GM12878 (cell line): ENCODE data around the gene PDPK1. TPM values are rescaled to one million over a fixed set of nuclear protein-coding genes. Genes with fewer than 3 reads are reported as not detected.
A peak's percentile ranks its signal among the peaks of the same experiment; 100 is the strongest.

ENCODE experiments used
- ATF2 ChIP-seq: IDR thresholded peaks from 2 replicates; pipeline ENCODE4 v1.6.1; 2012; ENCODE audit warnings: low read length, inconsistent platforms
- BCL11A ChIP-seq: IDR thresholded peaks from 2 replicates; pipeline ENCODE4 v1.6.1; 2011; ENCODE audit warnings: low read depth, low read length
- CTCF ChIP-seq, 3 experiments: IDR thresholded peaks in 2 of 3; conservative IDR thresholded peaks in 1 of 3; 2 replicates each; pipeline ENCODE4 v1.5.1; 2011; ENCODE audit warnings: low read depth in 3 of 3, low read length in 3 of 3, mild to moderate bottlenecking in 3 of 3, control low read depth in 2 of 3, moderate library complexity in 2 of 3, inconsistent platforms in 1 of 3, mixed read lengths in 1 of 3; ENCODE audit not compliant: control insufficient read depth in 2 of 3, insufficient read depth in 1 of 3; ENCODE audit errors: extremely low read depth in 1 of 3
- EZH2 ChIP-seq: IDR thresholded peaks from 2 replicates; pipeline ENCODE4 v1.6.1; 2012; ENCODE audit warnings: low read depth, mild to moderate bottlenecking, control low read depth, inconsistent platforms, low read length, borderline replicate concordance; ENCODE audit not compliant: control insufficient read depth
- FOS ChIP-seq: IDR thresholded peaks from 3 replicates; pipeline ENCODE4 v1.6.1; 2011; ENCODE audit warnings: borderline replicate concordance; ENCODE audit not compliant: insufficient read length; ENCODE audit errors: extremely low read depth
- IRF5 ChIP-seq: fragments of 450-650 bp; IDR thresholded peaks from 2 replicates; pipeline ENCODE4 v1.6.1; 2017; ENCODE audit warnings: borderline replicate concordance
- KAT2A ChIP-seq: conservative IDR thresholded peaks from 2 replicates; pipeline ENCODE4 v1.6.1; 2011; ENCODE audit warnings: low read depth, low read length; ENCODE audit not compliant: control insufficient read depth
- NR2C2 ChIP-seq: IDR thresholded peaks from 2 replicates; pipeline ENCODE4 v1.6.1; 2011; ENCODE audit warnings: borderline replicate concordance, low read depth; ENCODE audit not compliant: control insufficient read depth, insufficient read length
- PAX5 ChIP-seq: IDR thresholded peaks from 2 replicates; pipeline ENCODE4 v1.6.1; 2011; ENCODE audit warnings: low read depth, low read length, borderline replicate concordance
- POLR2A ChIP-seq: IDR thresholded peaks from 2 replicates; pipeline ENCODE4 v1.6.1; 2011; ENCODE audit warnings: low read depth, mild to moderate bottlenecking, low read length
- RELB ChIP-seq: fragments of 450-650 bp; IDR thresholded peaks from 2 replicates; pipeline ENCODE4 v1.6.1; 2017; ENCODE audit warnings: low read depth, mild to moderate bottlenecking, moderate library complexity
- SMAD5 ChIP-seq: IDR thresholded peaks from 2 replicates; pipeline ENCODE4 v1.6.1; 2016; ENCODE audit warnings: antibody characterized with exemption, low read depth
- SP1 ChIP-seq: IDR thresholded peaks from one replicate; pipeline ENCODE4 v1.6.1; 2011; ENCODE audit warnings: low read depth, low read length
- SRF ChIP-seq, 2 experiments: IDR thresholded peaks; 2 replicates each; pipeline ENCODE4 v1.6.1; 2011; ENCODE audit warnings: low read depth in 2 of 2, low read length in 2 of 2, mild to moderate bottlenecking in 1 of 2, moderate library complexity in 1 of 2
- TBL1XR1 ChIP-seq: IDR thresholded peaks from 2 replicates; pipeline ENCODE4 v1.6.1; 2012; ENCODE audit warnings: low read depth, low read length, improper control_type of control experiment
- USF1 ChIP-seq: IDR thresholded peaks from 2 replicates; pipeline ENCODE4 v1.6.1; 2011; ENCODE audit warnings: borderline replicate concordance, low read depth, mild to moderate bottlenecking, moderate library complexity, mixed read lengths, low read length; ENCODE audit not compliant: insufficient read depth; ENCODE audit errors: extremely low read length
- ZNF592 ChIP-seq: fragments of 450-650 bp; IDR thresholded peaks from 2 replicates; pipeline ENCODE4 v1.6.1; 2017; ENCODE audit warnings: mild to moderate bottlenecking, moderate library complexity
- ZSCAN29 ChIP-seq: fragments of 450-650 bp; IDR thresholded peaks from 2 replicates; pipeline ENCODE4 v1.6.1; 2017; ENCODE audit warnings: mild to moderate bottlenecking, moderate library complexity
- polyA plus RNA-seq, 11 experiments: library from polyadenylated mRNA; depleted of rRNA in 4 of 11; unstranded in 6 of 11; stranded (reverse) in 5 of 11; fragments of >200 nt; fragmentation: Nextera tagmentation in 4 of 11; fragmentation: Illumina TruSeq in 1 of 11; extraction: Ambion mirVana in 4 of 11; extraction: Trizol in 1 of 11; gene quantifications; 1 replicate in 1 of 11; 2 replicates in 10 of 11; pipeline versions ENCODE4 v1.2.1 to v1.2.3, GENCODE V29; 2011 to 2016; ENCODE audit warnings: inconsistent platforms in 2 of 11, missing spikeins in 2 of 11, low read depth in 1 of 11
- total RNA-seq, 4 experiments: library from RNA; depleted of rRNA in 3 of 4; stranded (reverse); fragments of >200 nt in 3 of 4; fragmentation: Illumina TruSeq in 1 of 4; extraction: Trizol in 1 of 4; gene quantifications; 2 replicates each; pipeline versions ENCODE4 v1.2.1 to v1.2.3, GENCODE V29; 2013 to 2021

Gene PDPK1
- total and polyA plus RNA-seq, 10 of the 15 experiments (the other 5 are each of a cell fraction or from before 2014, with no cell fraction given) = 3.9 to 41.3 (median 25.5) TPM

- no peak for TF ChIP-seq SRF (IDR thresholded peaks at IDR 0.05; ENCODE audit: low read depth in 2 of 2, low read length in 2 of 2)
- no peak for TF ChIP-seq BCL11A
- TF ChIP-seq FOS = no peak
- TF ChIP-seq POLR2A = peak; percentile 46
- TF ChIP-seq USF1 = no peak
- TF ChIP-seq SMAD5 = no peak
- TF ChIP-seq NR2C2 = no peak
- no peak for TF ChIP-seq ATF2
- no peak for TF ChIP-seq KAT2A
- no peak for TF ChIP-seq RELB
- TF ChIP-seq TBL1XR1 = no peak
- TF ChIP-seq EZH2 = no peak
- no peak for TF ChIP-seq IRF5
- no peak for TF ChIP-seq ZNF592
- no peak for TF ChIP-seq CTCF (IDR thresholded peaks at IDR 0.05 in 2 of 3, conservative IDR thresholded peaks at IDR 0.05 in 1 of 3; ENCODE audit: control insufficient read depth in 2 of 3, extremely low read depth in 1 of 3, insufficient read depth in 1 of 3, low read depth in 3 of 3, low read length in 3 of 3)
- no peak for TF ChIP-seq SP1
- no peak; the same call in 1 of the 2 replicates for TF ChIP-seq PAX5
- no peak for TF ChIP-seq ZSCAN29
These were observed 5.2 kb upstream of the PDPK1 start (continued) for GRCh38 chr16:2532494-2533141.
